ENCODE results near the gene ZDHHC13. TPM values are rescaled to one million over a fixed set of nuclear protein-coding genes. Genes with fewer than 3 reads are reported as not detected.

The ZDHHC13 gene
- polyA plus RNA-seq, 1 donor from 2014 or later: 70.0 TPM

DNA sequence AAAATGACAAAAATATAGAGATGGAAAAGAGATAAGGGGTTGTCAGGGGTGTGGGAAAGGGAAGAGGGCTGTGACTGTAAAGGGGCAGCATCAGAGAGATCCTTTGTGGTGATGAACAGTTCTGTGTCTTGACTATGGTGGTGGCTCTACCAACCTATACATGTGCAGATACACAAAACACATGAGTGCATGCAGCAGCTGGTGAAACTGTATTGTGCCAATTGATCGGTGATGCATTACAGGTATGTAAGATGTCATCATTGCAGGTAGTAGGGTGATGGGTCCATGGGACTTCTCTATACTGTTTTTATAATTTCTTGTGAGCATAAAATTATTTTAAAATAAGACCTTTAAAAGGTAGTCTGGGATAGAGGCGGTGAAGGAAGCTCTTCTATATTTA, 24.1 kb upstream of the ZDHHC13 start:
- Histone ChIP-seq H3K79me2 (replicated peaks; ENCODE audit: insufficient read depth, low read length) (no peaks in the 10 kb centered on the region), H3F3A (ENCODE audit: insufficient read depth, low read length, poor library complexity, severe bottlenecking) (no peaks in the 10 kb centered on the region), H3K4me2 (ENCODE audit: low read length) (no peak overlapping the region), H3K27me3 (ENCODE audit: insufficient read depth, low read depth, low read length) (no peaks in the 10 kb centered on the region), H3K9ac (ENCODE audit: low read length) (no peak overlapping the region), H3K27ac (ENCODE audit: low read length) (no peak overlapping the region), H3K4me3 (ENCODE audit: low read length) (no peak overlapping the region), H3K36me3 (ENCODE audit: insufficient read depth, low read length) (no peaks in the 10 kb centered on the region), H4K20me1 (ENCODE audit: insufficient read depth) (no peaks in the 10 kb centered on the region), H3K9me2 (ENCODE audit: insufficient read depth, low read length) (no peaks in the 10 kb centered on the region), H2AFZ (ENCODE audit: low read depth, low read length) (no peak overlapping the region), H3K9me3 (ENCODE audit: low read length) (no peaks in the 10 kb centered on the region)
- no peak for TF ChIP-seq SMC3 (conservative IDR thresholded peaks at IDR 0.05; ENCODE audit: poor library complexity)
- TF ChIP-seq POLR2AphosphoS5 (IDR thresholded peaks at IDR 0.05): no peak
- TF ChIP-seq EZH2 (IDR thresholded peaks at IDR 0.05; ENCODE audit: borderline replicate concordance, insufficient read depth, low read length, poor library complexity, severe bottlenecking): no peak
- TF ChIP-seq RAD21 (conservative IDR thresholded peaks at IDR 0.05): no peak
- no peak for TF ChIP-seq MXI1 (conservative IDR thresholded peaks at IDR 0.05; ENCODE audit: poor library complexity, severe bottlenecking)
- TF ChIP-seq EP300 (conservative IDR thresholded peaks at IDR 0.05; ENCODE audit: poor library complexity, severe bottlenecking): no peak
- TF ChIP-seq, protein P1, sequence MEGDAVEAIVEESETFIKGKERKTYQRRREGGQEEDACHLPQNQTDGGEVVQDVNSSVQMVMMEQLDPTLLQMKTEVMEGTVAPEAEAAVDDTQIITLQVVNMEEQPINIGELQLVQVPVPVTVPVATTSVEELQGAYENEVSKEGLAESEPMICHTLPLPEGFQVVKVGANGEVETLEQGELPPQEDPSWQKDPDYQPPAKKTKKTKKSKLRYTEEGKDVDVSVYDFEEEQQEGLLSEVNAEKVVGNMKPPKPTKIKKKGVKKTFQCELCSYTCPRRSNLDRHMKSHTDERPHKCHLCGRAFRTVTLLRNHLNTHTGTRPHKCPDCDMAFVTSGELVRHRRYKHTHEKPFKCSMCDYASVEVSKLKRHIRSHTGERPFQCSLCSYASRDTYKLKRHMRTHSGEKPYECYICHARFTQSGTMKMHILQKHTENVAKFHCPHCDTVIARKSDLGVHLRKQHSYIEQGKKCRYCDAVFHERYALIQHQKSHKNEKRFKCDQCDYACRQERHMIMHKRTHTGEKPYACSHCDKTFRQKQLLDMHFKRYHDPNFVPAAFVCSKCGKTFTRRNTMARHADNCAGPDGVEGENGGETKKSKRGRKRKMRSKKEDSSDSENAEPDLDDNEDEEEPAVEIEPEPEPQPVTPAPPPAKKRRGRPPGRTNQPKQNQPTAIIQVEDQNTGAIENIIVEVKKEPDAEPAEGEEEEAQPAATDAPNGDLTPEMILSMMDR (IDR thresholded peaks at IDR 0.05; ENCODE audit: poor library complexity, severe bottlenecking): no peak
- TF ChIP-seq, protein P2, sequence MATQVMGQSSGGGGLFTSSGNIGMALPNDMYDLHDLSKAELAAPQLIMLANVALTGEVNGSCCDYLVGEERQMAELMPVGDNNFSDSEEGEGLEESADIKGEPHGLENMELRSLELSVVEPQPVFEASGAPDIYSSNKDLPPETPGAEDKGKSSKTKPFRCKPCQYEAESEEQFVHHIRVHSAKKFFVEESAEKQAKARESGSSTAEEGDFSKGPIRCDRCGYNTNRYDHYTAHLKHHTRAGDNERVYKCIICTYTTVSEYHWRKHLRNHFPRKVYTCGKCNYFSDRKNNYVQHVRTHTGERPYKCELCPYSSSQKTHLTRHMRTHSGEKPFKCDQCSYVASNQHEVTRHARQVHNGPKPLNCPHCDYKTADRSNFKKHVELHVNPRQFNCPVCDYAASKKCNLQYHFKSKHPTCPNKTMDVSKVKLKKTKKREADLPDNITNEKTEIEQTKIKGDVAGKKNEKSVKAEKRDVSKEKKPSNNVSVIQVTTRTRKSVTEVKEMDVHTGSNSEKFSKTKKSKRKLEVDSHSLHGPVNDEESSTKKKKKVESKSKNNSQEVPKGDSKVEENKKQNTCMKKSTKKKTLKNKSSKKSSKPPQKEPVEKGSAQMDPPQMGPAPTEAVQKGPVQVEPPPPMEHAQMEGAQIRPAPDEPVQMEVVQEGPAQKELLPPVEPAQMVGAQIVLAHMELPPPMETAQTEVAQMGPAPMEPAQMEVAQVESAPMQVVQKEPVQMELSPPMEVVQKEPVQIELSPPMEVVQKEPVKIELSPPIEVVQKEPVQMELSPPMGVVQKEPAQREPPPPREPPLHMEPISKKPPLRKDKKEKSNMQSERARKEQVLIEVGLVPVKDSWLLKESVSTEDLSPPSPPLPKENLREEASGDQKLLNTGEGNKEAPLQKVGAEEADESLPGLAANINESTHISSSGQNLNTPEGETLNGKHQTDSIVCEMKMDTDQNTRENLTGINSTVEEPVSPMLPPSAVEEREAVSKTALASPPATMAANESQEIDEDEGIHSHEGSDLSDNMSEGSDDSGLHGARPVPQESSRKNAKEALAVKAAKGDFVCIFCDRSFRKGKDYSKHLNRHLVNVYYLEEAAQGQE (IDR thresholded peaks at IDR 0.05; ENCODE audit: borderline replicate concordance): no peak
- TF ChIP-seq TAF1 (IDR thresholded peaks at IDR 0.05; ENCODE audit: low read depth): no peak

DNA sequence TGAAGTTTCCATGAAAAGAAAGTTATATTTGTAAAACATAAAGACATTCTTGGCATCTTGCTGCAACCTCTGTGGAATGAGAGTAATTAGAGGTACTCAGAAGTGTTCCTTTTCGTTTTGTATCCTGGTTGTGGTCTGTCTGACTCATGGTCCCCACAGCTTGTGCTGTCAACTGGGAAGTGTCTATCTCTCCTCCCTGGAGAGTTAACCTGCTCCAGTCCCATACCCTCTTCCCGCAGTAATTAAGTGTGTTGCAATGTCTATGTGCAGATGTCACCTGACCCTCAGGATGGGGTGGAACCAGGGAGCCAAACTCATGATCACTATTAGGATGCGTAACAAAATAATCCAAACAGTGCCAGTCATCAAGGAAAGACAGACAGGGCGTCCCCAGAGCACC, 23.0 kb upstream of the ZDHHC13 start:
- H3K36me3 ChIP-seq (ENCODE audit: insufficient read depth, low read length): no peaks in the 10 kb centered on the region
- H4K20me1 ChIP-seq (ENCODE audit: insufficient read depth): no peaks in the 10 kb centered on the region
- H3F3A ChIP-seq (ENCODE audit: insufficient read depth, low read length, poor library complexity, severe bottlenecking): no peaks in the 10 kb centered on the region
- H3K4me2 ChIP-seq (ENCODE audit: low read length): no peak overlapping the region
- H3K79me2 ChIP-seq (replicated peaks; ENCODE audit: insufficient read depth, low read length): no peaks in the 10 kb centered on the region
- no peak overlapping the region for H3K9ac ChIP-seq (ENCODE audit: low read length)
- H2AFZ ChIP-seq (ENCODE audit: low read depth, low read length): no peak overlapping the region
- H3K9me3 ChIP-seq (ENCODE audit: low read length): no peaks in the 10 kb centered on the region
- no peak overlapping the region for H3K4me3 ChIP-seq (ENCODE audit: low read length)
- H3K9me2 ChIP-seq (ENCODE audit: insufficient read depth, low read length): no peaks in the 10 kb centered on the region
- TF ChIP-seq, protein P1 (IDR thresholded peaks at IDR 0.05; ENCODE audit: poor library complexity, severe bottlenecking): no peak
- H3K27me3 ChIP-seq (ENCODE audit: insufficient read depth, low read depth, low read length): no peaks in the 10 kb centered on the region
- no peak overlapping the region for H3K27ac ChIP-seq (ENCODE audit: low read length)

Measured in neural cell (in vitro differentiated cells).